Stimulated activated CD8-positive, alpha-beta memory T cell treated with anti-CD3 and anti-CD28 coated beads, Interleukin-2, amount 100 ng/mL, for 48 hours (primary cell): Measurements from ENCODE around the gene TEX29.

ENCODE experiments used
- DNase-seq, 2 donors: peaks; one replicate each; pipeline ENCODE4 v3.0.0-alpha.2; 2020; ENCODE audit warnings: low read depth in 2 of 2

TEX29 gene

DNA sequence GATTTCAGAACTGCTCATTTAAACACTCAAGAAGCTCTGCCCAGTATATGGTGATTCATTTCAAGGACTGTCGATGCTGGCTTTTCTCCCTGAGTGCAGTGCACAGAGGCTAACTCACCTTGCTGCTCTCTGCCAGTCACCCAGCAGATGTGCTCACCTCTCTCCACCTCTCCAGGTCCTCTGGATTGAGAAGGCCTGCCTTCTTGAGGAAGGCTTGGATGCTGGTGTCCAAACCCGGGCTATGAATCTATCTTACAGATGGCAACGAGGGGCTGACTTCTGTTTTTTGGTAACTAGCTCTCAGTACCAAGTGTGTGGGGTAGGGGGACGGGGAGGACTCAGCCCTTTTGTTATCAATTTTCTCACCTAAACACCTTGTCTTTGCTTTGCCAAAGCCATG, 47.6 kb downstream of the TEX29 start:
- DNase-seq, result no peak

DNA sequence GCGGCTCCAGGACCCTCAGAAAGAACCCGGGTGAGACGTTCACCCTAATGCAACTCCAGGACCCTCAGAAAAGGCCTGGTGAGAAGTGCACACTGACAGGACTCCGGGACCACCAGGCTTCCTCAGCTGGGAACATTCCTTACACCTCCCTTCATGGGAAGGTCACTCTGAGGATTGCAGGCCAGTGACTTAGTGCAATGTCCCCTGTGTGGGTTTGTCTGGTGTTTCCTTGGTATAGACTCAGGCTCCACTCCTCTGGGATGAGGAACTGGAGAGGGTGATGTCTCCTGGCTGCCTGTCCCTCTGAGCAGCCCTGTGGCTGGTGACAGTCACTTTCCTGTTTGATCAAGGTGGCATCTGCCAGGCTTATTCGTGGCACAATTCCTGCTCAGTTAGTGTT, 49.7 kb downstream of the TEX29 start:
- DNase-seq, result no peak

DNA sequence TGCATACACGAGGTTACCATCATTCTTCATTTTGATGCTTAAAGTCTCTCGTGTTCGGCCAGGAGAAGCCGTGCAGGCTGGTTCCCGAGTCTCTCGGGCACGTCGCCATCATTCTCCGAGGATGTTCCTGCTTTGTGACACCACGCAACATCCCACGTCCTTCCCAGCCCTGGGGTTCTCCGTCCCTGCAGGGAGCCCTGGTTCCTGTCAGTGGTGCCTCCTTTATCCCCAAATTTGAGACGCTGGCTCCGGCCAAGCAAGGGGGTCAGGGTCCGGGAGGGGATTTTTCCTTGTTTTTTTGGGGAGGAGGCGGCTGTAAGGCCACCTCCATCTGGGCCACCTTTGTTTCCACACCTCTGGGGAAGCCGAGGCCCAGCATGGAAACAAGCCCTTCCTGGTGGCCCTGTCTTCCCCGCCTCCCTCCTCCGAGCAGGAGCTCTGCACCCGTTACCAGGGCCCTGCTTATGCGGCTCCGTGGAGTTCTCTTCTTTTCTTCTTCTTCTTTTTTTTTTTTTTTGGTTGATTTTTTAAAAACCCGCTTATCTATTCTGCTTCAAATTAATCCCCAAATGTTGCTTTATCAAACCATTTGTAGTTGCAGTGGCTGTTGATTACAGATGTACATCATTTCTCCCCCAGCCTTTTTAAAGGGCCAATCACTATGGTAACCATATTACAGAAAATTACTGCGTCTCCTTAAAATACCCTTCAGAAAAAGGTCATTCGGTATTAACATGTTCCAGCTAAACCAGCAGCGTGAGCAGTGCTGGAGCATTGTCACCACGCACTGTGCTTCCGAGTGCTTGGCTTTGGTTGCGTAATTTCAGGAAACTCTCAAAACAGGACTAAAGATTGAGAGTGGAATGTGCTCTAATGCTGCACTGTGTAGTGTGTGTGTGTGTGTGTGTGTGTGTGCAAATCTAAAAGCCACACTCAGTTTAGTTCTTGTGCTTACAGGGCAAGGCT, 50.4 kb downstream of the TEX29 start:
- no peak for DNase-seq

DNA sequence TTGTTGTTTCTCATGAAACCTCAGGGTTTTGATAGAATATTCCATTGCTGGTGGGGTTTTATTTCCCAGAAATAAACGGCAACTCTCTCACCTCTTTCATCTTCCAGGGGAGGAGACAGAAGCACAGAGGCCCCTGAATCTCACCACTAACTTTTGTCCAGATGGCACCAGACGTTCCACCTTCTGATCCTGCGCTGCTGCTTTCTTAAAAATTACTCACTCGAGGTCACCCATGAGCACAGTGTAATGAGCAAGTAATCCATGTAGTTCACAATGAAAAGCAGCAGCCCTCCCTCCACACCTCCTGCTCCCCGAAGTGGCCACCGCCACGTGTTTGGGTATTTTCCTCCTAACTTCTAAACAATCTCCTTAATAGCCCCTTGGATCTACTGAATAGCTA, 51.3 kb downstream of the TEX29 start:
- DNase-seq, result no peak

DNA sequence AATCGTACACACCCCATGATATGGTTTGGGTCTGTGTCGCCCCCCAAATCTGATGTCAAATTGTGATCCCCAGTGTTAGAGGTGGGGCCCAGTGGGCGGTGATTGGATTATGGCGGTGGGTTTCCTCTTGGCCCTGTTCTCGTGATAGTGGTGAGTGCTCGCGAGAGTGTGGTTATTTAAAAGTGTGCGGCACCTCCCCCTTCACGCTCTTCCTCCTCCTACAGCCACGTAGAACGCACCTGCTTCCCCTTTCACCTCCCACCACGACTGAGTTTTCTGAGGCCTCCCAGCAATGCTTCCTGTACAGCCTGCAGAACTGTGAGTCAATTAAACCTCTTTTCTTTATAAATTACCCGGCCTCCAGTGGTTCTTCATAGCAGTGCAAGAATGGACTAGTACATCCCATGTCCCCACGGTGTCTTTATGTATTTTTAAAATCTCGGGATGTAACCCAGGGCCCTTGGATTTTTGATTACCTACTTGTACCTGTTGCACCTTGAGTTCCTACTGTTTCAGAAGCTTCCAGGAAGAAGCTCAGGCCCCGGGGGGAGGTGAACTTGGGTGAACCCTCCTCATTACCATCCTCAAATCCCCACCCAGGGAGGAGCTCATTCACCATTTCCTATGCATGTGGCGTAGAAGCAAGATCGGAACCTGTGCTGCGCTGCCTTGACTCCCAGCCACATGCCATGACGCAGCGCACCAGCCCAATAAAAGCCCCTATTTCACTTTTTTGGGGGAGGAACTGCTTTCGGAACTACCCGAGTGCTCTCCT, 52.4 kb downstream of the TEX29 start:
- no peak for DNase-seq

GRCh38 chr13:111373486-111373885, 53.0 kb downstream of the TEX29 start:
- DNase-seq, result no peak

DNA sequence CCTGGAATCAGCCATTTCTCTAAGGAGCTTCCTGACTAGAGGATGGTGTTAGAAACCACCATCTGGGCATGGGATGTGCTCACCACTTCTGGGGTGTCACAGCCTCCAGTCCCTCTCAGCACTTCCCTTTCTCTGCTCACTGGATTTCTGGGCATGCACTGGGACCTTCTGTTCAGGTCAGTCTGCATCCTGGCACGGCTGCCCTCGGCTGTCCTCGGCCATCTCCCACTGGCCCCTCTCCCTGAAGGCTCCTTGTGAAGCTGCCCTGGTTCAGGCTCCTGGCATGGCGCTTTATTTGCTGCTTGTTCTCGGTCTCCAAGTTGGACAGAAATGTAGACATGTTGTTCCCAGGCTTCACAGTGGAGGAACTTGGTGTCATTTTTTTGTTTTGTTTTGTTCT, 60.0 kb downstream of the TEX29 start:
- no peak for DNase-seq

- DNase-seq, result no peak
These were observed 62.0 kb downstream of the TEX29 start for GRCh38 chr13:111382411-111382810.

GRCh38 chr13:111382877-111383276, 62.4 kb downstream of the TEX29 start:
- no peak for DNase-seq

GRCh38 chr13:111383591-111384440, 63.4 kb downstream of the TEX29 start:
- no peak for DNase-seq

- DNase-seq, result no peak
These were observed 64.2 kb downstream of the TEX29 start for GRCh38 chr13:111384441-111385182.

DNA sequence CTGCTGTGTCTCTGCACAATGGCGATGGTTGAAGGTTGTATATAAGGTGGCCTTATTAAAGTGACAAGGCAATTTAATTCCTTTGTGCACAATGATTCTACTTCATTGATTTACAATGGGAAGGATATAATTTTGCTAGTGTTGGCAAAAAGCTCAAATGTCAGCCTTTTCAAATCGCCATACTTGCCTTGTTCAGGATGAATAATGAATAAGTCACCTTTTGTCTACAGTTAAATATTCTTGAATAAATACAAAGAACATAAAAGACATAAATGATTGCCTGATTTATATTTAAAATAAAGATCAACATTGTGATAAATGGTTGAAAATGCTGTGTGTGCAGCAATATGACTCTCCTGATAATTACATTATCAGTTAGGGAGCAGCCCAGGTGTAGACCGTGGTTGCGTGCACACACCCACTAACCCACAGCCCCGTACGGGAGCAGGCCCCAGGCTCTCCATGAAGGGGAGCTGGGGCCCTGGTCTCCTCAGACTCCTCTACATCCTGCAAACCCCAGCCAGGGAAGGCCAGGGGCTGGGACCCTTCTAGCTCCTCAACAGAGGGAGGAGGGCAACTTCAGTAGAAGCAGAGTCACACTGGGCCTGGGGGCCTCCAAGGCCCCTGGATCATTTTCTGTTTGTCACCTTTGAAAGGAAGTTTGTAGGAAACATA, 64.9 kb downstream of the TEX29 start:
- DNase-seq, result no peak

GRCh38 chr13:111387026-111387871, 66.8 kb downstream of the TEX29 start:
- no peak for DNase-seq

DNA sequence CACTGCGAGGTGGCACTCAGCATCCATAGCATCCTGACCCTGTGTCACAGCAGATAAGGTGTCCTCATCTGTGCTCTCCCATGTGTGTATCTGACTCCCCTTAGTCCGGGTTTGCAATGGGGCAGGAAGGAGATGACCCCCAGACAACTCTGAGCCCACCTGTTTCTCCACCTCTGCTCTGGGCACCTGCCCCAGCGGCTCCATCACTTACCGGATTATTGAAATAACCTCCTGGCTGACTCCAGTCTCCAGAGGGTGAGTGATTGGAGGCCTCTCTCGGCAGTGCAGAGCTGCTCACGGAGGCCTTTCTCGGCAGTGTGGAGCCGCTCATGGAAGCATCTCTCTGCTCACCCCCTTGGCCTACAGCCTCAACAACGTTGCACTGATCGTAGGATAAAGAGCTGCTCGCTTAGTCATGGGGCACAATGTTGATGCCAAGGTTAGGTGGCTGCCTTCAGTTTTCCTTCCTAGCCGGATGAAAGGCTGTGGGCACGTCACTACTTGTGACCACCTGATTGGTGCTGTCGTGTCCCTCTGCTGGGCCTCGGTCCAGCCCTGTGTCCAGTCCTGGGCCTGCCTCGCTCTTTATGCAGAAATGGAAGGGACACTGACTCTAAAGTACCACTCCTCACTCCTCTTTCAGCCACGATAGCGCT, 67.6 kb downstream of the TEX29 start:
- no peak for DNase-seq

GRCh38 chr13:111388851-111389500, 68.5 kb downstream of the TEX29 start:
- no peak for DNase-seq

DNA sequence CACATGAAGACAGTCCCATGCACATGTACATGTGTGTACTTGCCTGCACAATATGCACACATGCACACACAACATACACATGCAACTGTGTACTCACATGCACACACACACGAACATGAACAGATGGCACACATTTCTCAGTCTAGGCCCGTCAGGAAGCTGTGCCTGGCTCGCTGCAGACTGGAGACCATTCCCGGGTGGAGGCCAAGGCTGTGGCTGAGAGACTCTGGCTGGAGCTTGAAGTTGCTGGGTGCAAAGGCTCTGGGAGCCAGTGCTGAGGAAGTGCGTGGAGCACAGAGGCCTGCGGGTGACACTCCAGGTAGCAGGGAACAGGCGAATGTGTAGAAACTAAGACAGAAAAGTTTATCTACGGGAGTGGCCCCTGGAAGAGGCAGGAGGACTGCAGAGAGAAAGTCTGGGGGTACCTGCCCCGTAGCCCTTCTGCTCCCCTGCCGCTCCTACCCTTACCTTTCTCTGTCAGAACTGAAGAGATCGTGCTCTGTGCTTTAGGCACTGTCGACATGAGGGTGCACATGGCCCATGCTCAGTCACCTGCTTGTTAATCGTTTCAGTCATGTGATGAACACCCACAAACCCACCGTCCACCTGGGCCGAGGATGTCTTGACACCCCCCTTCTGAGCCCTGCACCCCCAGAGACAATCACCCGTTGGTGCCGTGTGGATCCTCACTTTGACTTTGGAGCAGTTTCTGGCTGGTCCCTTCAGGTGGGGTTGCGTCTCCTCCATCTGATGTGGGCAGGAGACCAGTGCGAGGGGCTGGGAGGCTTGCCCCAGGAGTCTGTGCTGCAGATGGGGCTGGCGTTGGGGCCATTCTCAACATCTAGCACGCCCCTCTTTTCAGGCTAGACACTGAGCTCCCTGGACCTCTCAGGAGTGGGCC, 69.4 kb downstream of the TEX29 start:
- no peak for DNase-seq

- DNase-seq, result no peak
These were observed 70.3 kb downstream of the TEX29 start for GRCh38 chr13:111390522-111391270.
